ENCODE data around the gene NF2.

GRCh38 chr22:29702931-29703501, 99.6 kb downstream of the NF2 start:
- TF ChIP-seq SREBF2 (IDR thresholded peaks at IDR 0.05; ENCODE audit: low read length) (no peak), PBX3 (IDR thresholded peaks at IDR 0.05; ENCODE audit: insufficient replicate concordance, low read depth, low read length) (no peak), CTCF (IDR thresholded peaks at IDR 0.05 in 2 of 3, conservative IDR thresholded peaks at IDR 0.05 in 1 of 3; ENCODE audit: control insufficient read depth in 2 of 3, extremely low read depth in 1 of 3, insufficient read depth in 1 of 3, low read depth in 3 of 3, low read length in 3 of 3) (no peak), EZH2 (IDR thresholded peaks at IDR 0.05; ENCODE audit: borderline replicate concordance, control insufficient read depth, low read depth, low read length) (no peak), BCL11A (IDR thresholded peaks at IDR 0.05; ENCODE audit: low read depth, low read length) (no peak), STAT3 (IDR thresholded peaks at IDR 0.05; ENCODE audit: low read depth, low read length) (no peak), RFX5 (IDR thresholded peaks at IDR 0.05; ENCODE audit: low read depth, low read length) (no peak)

Data from GM12878 (cell line).